ENCODE results near the gene CREBBP.

CREBBP gene

GRCh38 chr16:3799354-3799753, 81.2 kb downstream of the CREBBP start:
- no peak for TF ChIP-seq CTCF (IDR thresholded peaks at IDR 0.05; ENCODE audit: low read depth, low read length, missing control alignments)
- H3K4me3 ChIP-seq (replicated peaks; ENCODE audit: low read depth, low read length) = no peak overlapping the region
- DNase-seq (ENCODE audit: extremely low read depth, low read depth) = no peak

- no peak for DNase-seq (ENCODE audit: extremely low read depth, low read depth)
- TF ChIP-seq CTCF (IDR thresholded peaks at IDR 0.05; ENCODE audit: low read depth, low read length, missing control alignments) = no peak
- no peak overlapping the region for H3K4me3 ChIP-seq (replicated peaks; ENCODE audit: low read depth, low read length)
These were observed 81.7 kb downstream of the CREBBP start for GRCh38 chr16:3798838-3799237.

- no peak for DNase-seq (ENCODE audit: extremely low read depth, low read depth)
- H3K4me3 ChIP-seq (replicated peaks; ENCODE audit: low read depth, low read length) = no peak overlapping the region
- TF ChIP-seq CTCF (IDR thresholded peaks at IDR 0.05; ENCODE audit: low read depth, low read length, missing control alignments) = no peak
These were observed 82.4 kb downstream of the CREBBP start for GRCh38 chr16:3797904-3798811.

GRCh38 chr16:3797473-3797872, 83.0 kb downstream of the CREBBP start:
- H3K4me3 ChIP-seq (replicated peaks; ENCODE audit: low read depth, low read length) = no peak overlapping the region
- no peak for TF ChIP-seq CTCF (IDR thresholded peaks at IDR 0.05; ENCODE audit: low read depth, low read length, missing control alignments)
- DNase-seq (ENCODE audit: extremely low read depth, low read depth) = no peak

GRCh38 chr16:3793161-3793576, 87.3 kb downstream of the CREBBP start:
- no peak overlapping the region for H3K4me3 ChIP-seq (replicated peaks; ENCODE audit: low read depth, low read length)
- no peak for DNase-seq (ENCODE audit: extremely low read depth, low read depth)

GRCh38 chr16:3792472-3793012, 88.0 kb downstream of the CREBBP start:
- H3K4me3 ChIP-seq (replicated peaks; ENCODE audit: low read depth, low read length) = no peak overlapping the region
- no peak for TF ChIP-seq CTCF (IDR thresholded peaks at IDR 0.05; ENCODE audit: low read depth, low read length, missing control alignments)
- DNase-seq (ENCODE audit: extremely low read depth, low read depth) = no peak

More at GRCh38 chr16:3793161-3793576, 87.3 kb downstream of the CREBBP start:
- no peak for TF ChIP-seq CTCF (IDR thresholded peaks at IDR 0.05; ENCODE audit: low read depth, low read length, missing control alignments)
